IPS-18a (cell line): Measurements from ENCODE around the gene ZRSR2.
A peak's percentile ranks its signal among the peaks of the same experiment; 100 is the strongest.
"Not testable (repeated sequence)": the region's sequence is repeated elsewhere in the genome, so short reads cannot be mapped to it uniquely, and the experiment has no call there.

Experiments used
- H3K27ac ChIP-seq: one replicate; pipeline ENCODE4 v1.5.1; 2013; ENCODE audit warnings: low read length
- H3K27me3 ChIP-seq: one replicate; pipeline ENCODE4 v1.6.1; 2013; ENCODE audit warnings: mild to moderate bottlenecking, low read length; ENCODE audit not compliant: control insufficient read depth, insufficient read depth
- H3K36me3 ChIP-seq: one replicate; pipeline ENCODE4 v1.6.1; 2013; ENCODE audit warnings: low read depth, low read length; ENCODE audit not compliant: control insufficient read depth
- H3K4me1 ChIP-seq: one replicate; pipeline ENCODE4 v1.6.1; 2013; ENCODE audit warnings: low read depth, low read length; ENCODE audit not compliant: control insufficient read depth
- H3K4me3 ChIP-seq: one replicate; pipeline ENCODE4 v1.5.1; 2013; ENCODE audit warnings: low read length
- H3K9ac ChIP-seq: one replicate; pipeline ENCODE4 v1.6.1; 2013; ENCODE audit warnings: mild to moderate bottlenecking, low read length, moderate library complexity
- H3K9me3 ChIP-seq: one replicate; pipeline ENCODE4 v1.6.1; 2013; ENCODE audit warnings: low read depth, low read length; ENCODE audit not compliant: control insufficient read depth

The ZRSR2 gene

GRCh38 chrX:15789979-15790768 lies at the start of gene ZRSR2:
TSS of gene ZRSR2 (plus strand) at chrX:15790484. CDS start at chrX:15790496, 12 bp downstream.
- peak within 1 kb of the TSS; percentile 87 for H3K4me3 ChIP-seq
- no peaks in the 10 kb centered on the region for H3K4me1 ChIP-seq
- no peaks in the 10 kb centered on the region for H3K9me3 ChIP-seq
- peak within 1 kb of the TSS; percentile 65 for H3K9ac ChIP-seq
- no peaks in the 10 kb centered on the region for H3K27me3 ChIP-seq
- H3K36me3 ChIP-seq, result peaks cover 16% of the 10 kb centered on the region
- no peak within 1 kb of the TSS for H3K27ac ChIP-seq

GRCh38 chrX:15744181-15744867 lies 46.0 kb upstream of the ZRSR2 start:
- no peak overlapping the region for H3K27ac ChIP-seq
- peaks cover 21% of the 10 kb centered on the region for H3K4me1 ChIP-seq
- no peaks in the 10 kb centered on the region for H3K9me3 ChIP-seq
- H3K27me3 ChIP-seq, result peaks cover 2% of the 10 kb centered on the region
- H3K4me3 ChIP-seq, result no peak overlapping the region
- H3K36me3 ChIP-seq, result no peaks in the 10 kb centered on the region
- no peak overlapping the region for H3K9ac ChIP-seq

GRCh38 chrX:15745179-15745578 lies 45.1 kb upstream of the ZRSR2 start:
- H3K27ac ChIP-seq, result no peak overlapping the region
- no peaks in the 10 kb centered on the region for H3K36me3 ChIP-seq
- H3K9ac ChIP-seq, result no peak overlapping the region
- no peaks in the 10 kb centered on the region for H3K9me3 ChIP-seq
- peaks cover 21% of the 10 kb centered on the region for H3K4me1 ChIP-seq
- no peak overlapping the region for H3K4me3 ChIP-seq
- no peaks in the 10 kb centered on the region for H3K27me3 ChIP-seq

- peaks cover 27% of the 10 kb centered on the region for H3K4me1 ChIP-seq
- H3K4me3 ChIP-seq, H3K27ac ChIP-seq, H3K27me3 ChIP-seq, H3K9me3 ChIP-seq, H3K36me3 ChIP-seq, H3K9ac ChIP-seq: not testable (repeated sequence)
Observed at GRCh38 chrX:15746651-15747050, 43.6 kb upstream of the ZRSR2 start.

DNA sequence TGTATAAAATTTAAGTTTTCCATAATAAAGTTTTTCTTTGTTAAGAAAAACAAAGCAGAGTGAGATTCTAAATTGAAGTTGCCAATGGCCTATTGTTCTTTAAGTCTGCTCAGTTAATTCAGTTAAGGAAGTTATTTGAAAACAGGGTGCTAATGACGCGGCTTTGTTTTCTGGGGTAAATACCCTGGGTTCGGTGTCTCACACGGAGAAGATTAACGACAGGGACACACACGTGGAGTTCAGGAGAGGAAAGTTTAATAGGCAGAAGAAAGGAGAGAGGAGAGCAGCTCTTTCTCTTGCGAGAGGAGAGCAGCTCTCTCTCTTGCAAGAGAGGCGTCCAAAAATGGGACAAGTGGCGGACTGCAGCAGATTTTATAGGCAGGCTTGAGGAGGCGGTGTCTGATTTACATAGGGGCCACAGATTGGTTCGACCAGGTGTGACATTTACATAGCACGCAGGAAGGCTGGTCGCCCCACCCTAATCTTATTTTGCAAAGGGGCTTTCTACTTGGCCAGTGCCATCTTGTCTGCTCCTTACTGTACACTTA lies 42.6 kb upstream of the ZRSR2 start:
- H3K4me1 ChIP-seq, result peaks cover 27% of the 10 kb centered on the region
- H3K9me3 ChIP-seq, result no peaks in the 10 kb centered on the region
- H3K4me3 ChIP-seq, result no peak overlapping the region
- H3K27me3 ChIP-seq, result no peaks in the 10 kb centered on the region
- no peaks in the 10 kb centered on the region for H3K36me3 ChIP-seq
- no peak overlapping the region for H3K9ac ChIP-seq
- H3K27ac ChIP-seq, result no peak overlapping the region

GRCh38 chrX:15748841-15749240 lies 41.4 kb upstream of the ZRSR2 start:
- H3K9ac ChIP-seq, result no peak overlapping the region
- H3K9me3 ChIP-seq, result no peaks in the 10 kb centered on the region
- no peaks in the 10 kb centered on the region for H3K36me3 ChIP-seq
- no peaks in the 10 kb centered on the region for H3K27me3 ChIP-seq
- peaks cover 34% of the 10 kb centered on the region for H3K4me1 ChIP-seq
- H3K4me3 ChIP-seq, result no peak overlapping the region
- H3K27ac ChIP-seq, result no peak overlapping the region

DNA sequence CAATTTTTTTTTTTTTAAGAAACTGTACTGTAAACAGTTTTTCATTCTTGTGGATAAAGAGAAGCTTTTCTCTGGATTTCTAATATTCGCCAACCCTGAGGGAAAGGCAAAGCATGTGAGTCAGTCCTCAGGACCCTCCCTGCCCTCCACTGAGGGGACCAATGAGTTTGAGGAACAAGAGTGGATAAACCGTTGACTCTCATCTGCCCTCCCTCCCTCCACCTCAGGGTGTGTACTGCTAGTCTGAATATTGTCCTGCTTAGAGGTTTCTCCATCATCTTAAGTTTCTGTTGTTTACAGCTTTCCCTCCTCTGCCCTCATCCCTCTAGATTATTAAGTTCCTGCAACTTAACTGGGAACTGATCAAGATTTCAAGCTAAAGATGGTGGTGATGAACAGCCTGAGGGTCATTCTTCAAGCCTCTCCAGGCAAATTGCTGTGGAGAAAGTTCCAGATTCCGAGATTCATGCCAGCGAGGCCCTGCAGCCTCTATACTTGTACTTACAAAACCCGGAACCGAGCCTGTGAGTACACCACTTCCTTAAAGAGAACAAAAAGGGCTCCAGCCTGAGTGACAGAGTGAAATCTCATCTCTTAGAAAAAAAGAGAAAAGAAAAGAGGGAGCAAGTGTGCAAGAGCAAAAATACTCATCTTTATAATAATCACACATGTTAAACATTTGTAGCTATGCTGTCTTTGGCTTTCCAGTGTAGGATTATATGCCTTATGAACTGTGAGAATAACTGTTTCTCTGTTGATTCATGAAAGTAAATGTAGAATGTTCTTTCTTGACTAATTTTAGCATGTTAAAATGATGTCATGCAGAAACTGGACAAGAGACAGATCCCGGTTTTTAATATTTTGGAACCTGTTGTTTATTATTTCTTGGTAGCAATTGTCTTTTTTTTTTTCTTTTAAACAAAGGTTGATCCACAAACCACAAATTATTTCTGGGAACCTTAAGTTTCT lies 40.4 kb upstream of the ZRSR2 start:
- Histone ChIP-seq H3K4me1 (peaks cover 34% of the 10 kb centered on the region), H3K27ac (no peak overlapping the region), H3K9me3 (no peaks in the 10 kb centered on the region), H3K4me3 (no peak overlapping the region), H3K36me3 (no peaks in the 10 kb centered on the region), H3K27me3 (no peaks in the 10 kb centered on the region), H3K9ac (no peak overlapping the region)

DNA sequence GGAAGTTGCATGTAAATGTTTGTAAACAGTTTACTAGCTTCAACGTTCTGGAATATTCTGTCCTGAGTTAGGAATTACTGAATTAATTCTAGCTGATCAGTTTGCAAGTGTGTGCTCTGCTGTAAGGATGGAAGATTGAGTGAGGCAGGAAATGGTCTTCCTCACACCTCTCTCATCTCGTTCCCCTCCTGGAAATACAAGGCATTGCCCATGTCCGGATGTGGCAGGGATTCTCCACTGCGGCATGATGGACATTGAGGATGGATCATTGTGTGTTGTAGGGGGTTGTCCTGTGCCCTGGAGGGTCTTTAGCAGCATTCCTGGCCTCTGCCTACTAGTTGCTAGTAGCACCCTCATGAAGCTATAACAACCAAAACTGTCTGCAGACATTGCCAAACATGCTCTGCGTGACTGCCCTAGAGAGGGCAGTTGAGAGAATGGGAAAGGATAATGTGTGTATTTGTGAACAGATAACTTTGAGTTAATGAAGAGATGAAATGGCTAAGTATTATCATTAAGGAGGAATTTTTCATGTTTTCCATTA lies 39.6 kb upstream of the ZRSR2 start:
- no peak overlapping the region for H3K27ac ChIP-seq
- H3K9ac ChIP-seq, result no peak overlapping the region
- peaks cover 34% of the 10 kb centered on the region for H3K4me1 ChIP-seq
- H3K9me3 ChIP-seq, result no peaks in the 10 kb centered on the region
- H3K27me3 ChIP-seq, result no peaks in the 10 kb centered on the region
- H3K4me3 ChIP-seq, result no peak overlapping the region
- H3K36me3 ChIP-seq, result no peaks in the 10 kb centered on the region

DNA sequence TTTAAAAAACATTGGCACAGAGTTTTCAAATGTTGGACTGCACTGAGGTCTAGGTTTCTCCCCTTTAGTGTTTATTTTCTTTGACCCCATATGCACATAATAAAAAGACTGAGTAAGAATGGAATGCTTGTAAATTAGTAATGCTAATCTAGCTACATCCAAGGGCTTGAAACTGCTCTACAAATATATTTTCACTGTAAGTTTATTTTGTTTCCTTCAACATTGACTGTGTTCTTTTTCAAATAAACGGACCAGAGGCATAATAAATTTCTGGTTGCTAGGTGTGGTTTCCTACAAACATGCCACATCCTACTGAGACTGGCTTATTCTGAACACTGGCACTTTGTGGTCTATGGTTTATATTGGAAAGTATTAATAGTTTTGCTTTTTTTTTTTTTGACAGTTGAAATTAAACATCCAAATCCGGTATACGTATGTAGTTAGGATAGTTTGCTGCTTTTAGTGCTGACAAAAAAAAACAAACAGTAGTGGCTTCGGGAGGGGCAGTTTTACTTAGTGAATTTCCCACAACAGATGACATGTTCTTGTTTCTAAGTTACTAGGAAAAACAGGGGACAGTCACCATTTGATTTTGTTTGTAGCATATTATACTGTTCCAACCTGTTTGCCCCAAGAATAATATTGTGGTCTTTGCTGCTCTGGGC lies 39.0 kb upstream of the ZRSR2 start:
- peaks cover 32% of the 10 kb centered on the region for H3K4me1 ChIP-seq
- no peak overlapping the region for H3K27ac ChIP-seq

GRCh38 chrX:15755091-15755490 lies 35.2 kb upstream of the ZRSR2 start:
- Histone ChIP-seq H3K4me1 (peaks cover 14% of the 10 kb centered on the region), H3K27ac (no peak overlapping the region), H3K4me3 (no peak overlapping the region), H3K27me3 (no peaks in the 10 kb centered on the region), H3K9me3 (no peaks in the 10 kb centered on the region), H3K36me3 (no peaks in the 10 kb centered on the region), H3K9ac (no peak overlapping the region)

More for the DNA sequence above, 39.0 kb upstream of the ZRSR2 start:
- no peak overlapping the region for H3K4me3 ChIP-seq
- no peak overlapping the region for H3K9ac ChIP-seq
- no peaks in the 10 kb centered on the region for H3K36me3 ChIP-seq
- H3K27me3 ChIP-seq, result no peaks in the 10 kb centered on the region
- H3K9me3 ChIP-seq, result no peaks in the 10 kb centered on the region
